MM.1S (cell line): ENCODE data around the gene PPM1E.

Experiments
- DNase-seq: peaks from one replicate; pipeline ENCODE4 v3.0.0-alpha.2; 2015
- H2AFZ ChIP-seq: fragments of 300-600 bp; sonication (generic); 2 replicates; pipeline ENCODE4 v1.6.0; 2016; ENCODE audit warnings: antibody characterized with exemption, low read length
- H3F3A ChIP-seq: fragments of 300-600 bp; sonication (generic); 2 replicates; pipeline ENCODE4 v1.6.1; 2016; ENCODE audit warnings: mild to moderate bottlenecking, antibody characterized with exemption, low read length, moderate library complexity, mixed read lengths; ENCODE audit not compliant: insufficient read depth
- H3K27ac ChIP-seq: fragments of 300-600 bp; sonication (generic); 2 replicates; pipeline ENCODE4 v1.5.1; 2016; ENCODE audit warnings: mild to moderate bottlenecking, low read length
- H3K27me3 ChIP-seq: fragments of 300-600 bp; sonication (generic); replicated peaks from 2 replicates; pipeline ENCODE4 v1.6.0; 2016; ENCODE audit warnings: low read length; ENCODE audit not compliant: insufficient read depth
- H3K36me3 ChIP-seq: fragments of 300-600 bp; sonication (generic); replicated peaks from 2 replicates; pipeline ENCODE4 v1.6.1; 2016; ENCODE audit warnings: mild to moderate bottlenecking, low read length, mixed read lengths; ENCODE audit not compliant: insufficient read depth
- H3K4me1 ChIP-seq: fragments of 300-600 bp; sonication (generic); 2 replicates; pipeline ENCODE4 v1.6.1; 2016; ENCODE audit warnings: low read length, mixed read lengths
- H3K4me2 ChIP-seq: fragments of 300-600 bp; sonication (generic); 2 replicates; pipeline ENCODE4 v1.6.0; 2016; ENCODE audit warnings: low read depth, low read length
- H3K4me3 ChIP-seq: fragments of 300-600 bp; sonication (generic); 2 replicates; pipeline ENCODE4 v1.5.1; 2016; ENCODE audit warnings: low read length, mixed read lengths
- H3K79me2 ChIP-seq: fragments of 300-600 bp; sonication (generic); 2 replicates; pipeline ENCODE4 v1.6.1; 2016; ENCODE audit warnings: mixed run types, low read length, mixed read lengths
- H3K9ac ChIP-seq: fragments of 300-600 bp; sonication (generic); 2 replicates; pipeline ENCODE4 v1.6.1; 2016; ENCODE audit warnings: low read length, mixed read lengths
- H3K9me2 ChIP-seq: fragments of 300-600 bp; sonication (generic); replicated peaks from 2 replicates; pipeline ENCODE4 v1.6.1; 2016; ENCODE audit warnings: mild to moderate bottlenecking, low read length, mixed read lengths; ENCODE audit not compliant: insufficient read depth
- H3K9me3 ChIP-seq: fragments of 300-600 bp; sonication (generic); replicated peaks from 2 replicates; pipeline ENCODE4 v1.6.1; 2016; ENCODE audit warnings: mild to moderate bottlenecking, low read length, mixed read lengths; ENCODE audit not compliant: insufficient read depth
- H4K20me1 ChIP-seq: fragments of 300-600 bp; sonication (generic); 2 replicates; pipeline ENCODE4 v1.6.1; 2016; ENCODE audit warnings: mild to moderate bottlenecking, low read length, moderate library complexity, mixed read lengths; ENCODE audit not compliant: insufficient read depth
- EZH2 ChIP-seq: fragments of 300-600 bp; sonication (generic); optimal IDR thresholded peaks from 2 replicates; pipeline ENCODE3; 2017; ENCODE audit warnings: low read depth, mild to moderate bottlenecking, antibody characterized with exemption, low read length, mixed read lengths
- EZH2phosphoT487 ChIP-seq: fragments of 300-600 bp; sonication (generic); IDR thresholded peaks from 2 replicates; pipeline ENCODE4 v1.6.1; 2018; ENCODE audit warnings: antibody characterized with exemption, low read length
- TF ChIP-seq, protein P1 (sequence below): fragments of 300-600 bp; sonication (generic); IDR thresholded peaks from 2 replicates; pipeline ENCODE4 v1.5.1; 2016; ENCODE audit warnings: antibody characterized with exemption, low read length, mixed read lengths

The PPM1E gene

DNA sequence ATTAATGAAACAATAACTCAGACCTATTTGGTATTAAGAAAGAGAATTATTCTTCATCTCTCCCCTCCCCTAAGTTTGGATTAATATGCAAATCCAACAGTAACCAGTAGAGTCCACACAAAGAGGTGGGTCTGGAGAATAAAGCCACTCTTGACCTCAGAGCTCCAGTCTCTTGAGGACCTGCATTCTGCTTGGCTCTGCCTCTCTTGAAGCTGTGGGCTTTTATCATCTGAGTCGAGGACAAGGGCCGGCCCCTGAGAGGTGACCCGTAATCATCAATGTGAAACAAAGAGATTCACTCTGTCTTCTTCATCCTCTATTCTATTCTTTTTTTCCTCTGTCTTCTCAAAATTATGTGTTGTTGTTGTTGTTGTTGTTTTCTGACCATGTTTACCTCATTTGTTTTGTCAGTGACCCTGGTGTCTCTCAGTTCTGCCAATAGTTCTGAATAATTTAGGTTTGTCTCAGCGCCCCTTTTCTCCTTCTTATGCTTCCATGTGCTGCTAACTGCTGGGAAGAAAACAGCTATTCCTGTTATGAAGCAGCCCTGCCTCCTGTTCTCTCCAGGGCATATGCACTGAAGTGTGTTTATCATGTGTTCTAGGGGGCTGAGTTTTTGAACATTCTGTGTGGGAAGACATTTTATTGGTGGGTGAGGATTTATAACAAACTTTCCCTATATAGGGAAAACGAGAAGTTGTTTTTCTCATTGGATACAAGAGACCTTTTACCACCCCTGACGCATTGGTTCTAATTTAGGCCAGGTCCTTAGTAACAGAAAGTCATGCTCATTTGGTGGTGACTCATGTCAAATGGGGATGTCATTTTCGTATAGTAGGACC lies 215.2 kb downstream of the PPM1E start:
- Histone ChIP-seq H2AFZ (no peak overlapping the region), H3F3A (no peaks in the 10 kb centered on the region), H3K27me3 (no peaks in the 10 kb centered on the region), H3K4me2 (no peak overlapping the region), H3K27ac (no peak overlapping the region), H3K9me2 (no peaks in the 10 kb centered on the region), H3K79me2 (no peaks in the 10 kb centered on the region), H3K9me3 (no peaks in the 10 kb centered on the region), H3K36me3 (no peaks in the 10 kb centered on the region), H3K9ac (no peak overlapping the region), H4K20me1 (no peaks in the 10 kb centered on the region), H3K4me3 (no peak overlapping the region), H3K4me1 (0 out of 2 replicates have a peak, but pooled peaks cover 3% of the 10 kb centered on the region)
- DNase-seq, result no peak
- no peak for TF ChIP-seq EZH2phosphoT487

DNA sequence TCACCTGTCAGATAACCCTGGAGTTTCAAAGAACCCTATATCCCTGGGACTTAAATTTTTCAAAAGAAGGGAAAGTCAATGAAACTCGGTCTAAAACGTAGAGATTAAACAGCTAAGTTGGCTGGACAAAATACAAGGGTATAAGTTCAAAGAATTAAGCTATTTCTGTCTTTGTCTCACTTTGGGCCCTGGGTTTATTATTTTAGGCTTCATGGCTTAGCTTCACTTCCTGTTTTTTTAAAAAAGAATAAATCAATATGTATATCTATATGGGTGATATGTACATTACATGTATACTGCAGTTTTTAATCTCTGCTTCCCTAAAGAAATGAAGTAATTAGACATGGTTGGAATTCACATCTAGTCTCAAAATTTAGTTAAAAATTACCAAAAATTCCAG lies 218.7 kb downstream of the PPM1E start:
- Histone ChIP-seq H3K27ac (no peak overlapping the region), H4K20me1 (no peaks in the 10 kb centered on the region), H3K79me2 (no peaks in the 10 kb centered on the region), H3K9me3 (no peaks in the 10 kb centered on the region), H3F3A (no peaks in the 10 kb centered on the region), H3K4me2 (no peak overlapping the region), H3K4me3 (no peak overlapping the region), H2AFZ (no peak overlapping the region), H3K27me3 (no peaks in the 10 kb centered on the region), H3K4me1 (0 out of 2 replicates have a peak, but pooled peaks cover 3% of the 10 kb centered on the region), H3K36me3 (no peaks in the 10 kb centered on the region), H3K9me2 (no peaks in the 10 kb centered on the region), H3K9ac (no peak overlapping the region)
- DNase-seq, result no peak
- no peak for TF ChIP-seq EZH2phosphoT487
- no peak for TF ChIP-seq EZH2
- TF ChIP-seq, protein P1, sequence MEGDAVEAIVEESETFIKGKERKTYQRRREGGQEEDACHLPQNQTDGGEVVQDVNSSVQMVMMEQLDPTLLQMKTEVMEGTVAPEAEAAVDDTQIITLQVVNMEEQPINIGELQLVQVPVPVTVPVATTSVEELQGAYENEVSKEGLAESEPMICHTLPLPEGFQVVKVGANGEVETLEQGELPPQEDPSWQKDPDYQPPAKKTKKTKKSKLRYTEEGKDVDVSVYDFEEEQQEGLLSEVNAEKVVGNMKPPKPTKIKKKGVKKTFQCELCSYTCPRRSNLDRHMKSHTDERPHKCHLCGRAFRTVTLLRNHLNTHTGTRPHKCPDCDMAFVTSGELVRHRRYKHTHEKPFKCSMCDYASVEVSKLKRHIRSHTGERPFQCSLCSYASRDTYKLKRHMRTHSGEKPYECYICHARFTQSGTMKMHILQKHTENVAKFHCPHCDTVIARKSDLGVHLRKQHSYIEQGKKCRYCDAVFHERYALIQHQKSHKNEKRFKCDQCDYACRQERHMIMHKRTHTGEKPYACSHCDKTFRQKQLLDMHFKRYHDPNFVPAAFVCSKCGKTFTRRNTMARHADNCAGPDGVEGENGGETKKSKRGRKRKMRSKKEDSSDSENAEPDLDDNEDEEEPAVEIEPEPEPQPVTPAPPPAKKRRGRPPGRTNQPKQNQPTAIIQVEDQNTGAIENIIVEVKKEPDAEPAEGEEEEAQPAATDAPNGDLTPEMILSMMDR, result no peak

DNA sequence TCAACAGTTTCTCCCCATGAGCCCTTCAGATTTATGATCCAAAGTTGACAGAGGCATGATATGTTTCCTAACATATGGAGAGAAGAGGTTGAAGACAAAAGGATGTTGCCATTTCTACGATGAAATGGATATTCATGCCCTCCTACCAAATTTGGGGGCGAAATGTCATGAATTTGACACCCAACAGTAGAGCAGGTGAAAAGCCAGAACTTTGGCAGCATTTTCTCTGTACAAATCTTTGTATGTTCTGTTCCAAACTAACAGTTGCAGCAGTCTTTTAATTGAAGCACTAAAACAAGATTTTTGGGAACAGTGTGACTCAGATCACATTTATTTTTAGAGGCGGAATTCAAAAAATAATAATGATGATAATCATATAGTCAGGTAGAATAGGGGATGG lies 220.9 kb downstream of the PPM1E start:
- DNase-seq, result no peak
- no peaks in the 10 kb centered on the region for H3K27me3 ChIP-seq
- H3K9ac ChIP-seq, result no peak overlapping the region
- no peak overlapping the region for H3K27ac ChIP-seq
- H3F3A ChIP-seq, result no peaks in the 10 kb centered on the region
- H3K36me3 ChIP-seq, result no peaks in the 10 kb centered on the region
- no peaks in the 10 kb centered on the region for H3K9me3 ChIP-seq
- no peaks in the 10 kb centered on the region for H3K9me2 ChIP-seq
- no peak overlapping the region for H2AFZ ChIP-seq
- no peak overlapping the region for H3K4me3 ChIP-seq
- H3K79me2 ChIP-seq, result no peaks in the 10 kb centered on the region
- no peaks in the 10 kb centered on the region for H4K20me1 ChIP-seq
- 0 out of 2 replicates have a peak, but pooled peaks cover 3% of the 10 kb centered on the region for H3K4me1 ChIP-seq
- TF ChIP-seq EZH2phosphoT487 (no peak), EZH2 (no peak)
- TF ChIP-seq, protein P1, result no peak
- no peak overlapping the region for H3K4me2 ChIP-seq
